Measurements from ENCODE around the gene FBXL7. TPM values are rescaled to one million over a fixed set of nuclear protein-coding genes. Genes with fewer than 3 reads are reported as not detected.

The FBXL7 gene
- total RNA-seq, 4 donors from 2014 or later, result 2.0 to 6.8 (median 3.9) TPM

DNA sequence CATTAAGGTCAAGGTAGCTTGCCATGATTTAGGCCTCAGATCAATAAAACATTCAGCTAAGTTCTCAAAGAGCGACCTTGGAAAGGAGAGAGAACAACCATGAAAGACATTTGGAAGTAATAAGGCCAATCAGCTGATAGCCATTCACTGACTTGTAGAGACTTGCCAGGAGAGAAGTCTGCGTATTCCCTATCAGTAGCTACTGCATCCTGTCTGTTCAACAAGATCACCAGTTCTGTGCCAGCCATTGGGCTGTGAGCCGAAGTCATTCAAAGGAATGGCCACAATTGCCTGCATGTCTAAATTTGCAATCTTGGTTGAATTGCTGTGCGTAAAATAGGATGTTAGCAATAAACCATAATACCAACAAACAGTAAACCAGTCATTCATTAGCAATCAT, 219.8 kb downstream of the FBXL7 start:
- no peak for TF ChIP-seq POLR2A (IDR thresholded peaks at IDR 0.05)
- TF ChIP-seq CTCF (IDR thresholded peaks at IDR 0.05), result no peak
- intact Hi-C loops (cut with DNase I; ENCODE audit: low total_unique reads), result no loop called here
- 45 to 53% methylated on average over 4 of the region's 4 CpGs for WGBS, 2 donors
- H3K4me3 ChIP-seq (ENCODE audit: low read depth, poor library complexity, severe bottlenecking), result no peak overlapping the region
- no peak for DNase-seq (ENCODE audit: low spot score in 2 of 2)

GRCh38 chr5:15720515-15720914, 220.5 kb downstream of the FBXL7 start:
- H3K4me3 ChIP-seq (ENCODE audit: low read depth, poor library complexity, severe bottlenecking), result no peak overlapping the region
- TF ChIP-seq CTCF (IDR thresholded peaks at IDR 0.05) (no peak), POLR2A (IDR thresholded peaks at IDR 0.05) (no peak)
- DNase-seq (ENCODE audit: low spot score in 2 of 2), result no peak
- intact Hi-C loops (cut with DNase I; ENCODE audit: low total_unique reads), result no loop called here

- DNase-seq (ENCODE audit: low spot score in 2 of 2), result no peak
- no peak overlapping the region for H3K4me3 ChIP-seq (ENCODE audit: low read depth, poor library complexity, severe bottlenecking)
- intact Hi-C loops (cut with DNase I; ENCODE audit: low total_unique reads), result no loop called here
- TF ChIP-seq POLR2A (IDR thresholded peaks at IDR 0.05) (no peak), CTCF (IDR thresholded peaks at IDR 0.05) (no peak)
- 81 to 83% methylated on average over 7 of the region's 7 CpGs for WGBS, 2 donors
Measured at GRCh38 chr5:15722305-15722704, 222.3 kb downstream of the FBXL7 start.

DNA sequence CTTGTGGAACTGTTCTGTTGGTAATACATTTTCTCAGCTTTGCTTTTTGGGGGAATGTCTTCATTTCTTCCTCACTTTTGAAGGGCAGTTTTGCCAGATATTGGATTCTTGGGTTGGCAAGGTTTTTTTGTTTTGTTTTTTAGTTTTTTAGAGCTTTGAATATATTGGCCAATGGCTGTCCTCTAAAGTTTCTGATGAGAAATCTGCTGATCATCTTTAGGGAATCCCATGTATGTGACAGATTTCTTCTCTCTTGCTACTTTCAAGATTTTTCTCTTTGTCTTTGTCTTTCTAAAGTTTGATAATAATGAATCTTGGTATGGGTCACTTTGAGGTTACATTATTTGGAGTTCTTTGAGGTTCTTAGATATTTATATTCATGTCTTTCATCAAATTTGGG, 227.4 kb downstream of the FBXL7 start:
- no peak for TF ChIP-seq CTCF (IDR thresholded peaks at IDR 0.05)
- TF ChIP-seq POLR2A (IDR thresholded peaks at IDR 0.05), result no peak
- no peak for DNase-seq (ENCODE audit: low spot score in 2 of 2)
- intact Hi-C loops (cut with DNase I; ENCODE audit: low total_unique reads), result no loop called here
- no peak overlapping the region for H3K4me3 ChIP-seq (ENCODE audit: low read depth, poor library complexity, severe bottlenecking)

DNA sequence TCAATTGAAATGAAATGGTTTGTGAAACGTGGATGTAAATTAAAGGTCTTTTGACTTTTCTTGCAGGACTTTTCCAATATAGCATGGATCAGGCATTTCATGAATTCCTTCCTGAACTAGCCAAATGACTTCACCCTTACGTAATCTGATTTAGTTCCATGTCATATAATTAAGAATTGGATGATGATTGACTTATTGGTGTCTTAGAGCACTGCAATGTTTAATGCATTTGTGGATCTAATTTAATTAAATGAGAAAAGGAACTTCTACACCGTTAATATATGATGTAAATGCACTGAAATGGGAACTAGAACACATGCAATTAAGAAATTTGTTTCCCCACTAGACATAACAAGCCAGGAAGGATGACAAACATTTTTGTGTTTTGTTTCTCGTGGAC, 228.8 kb downstream of the FBXL7 start:
- 58 to 78% methylated on average over 4 of the region's 4 CpGs for WGBS, 2 donors
- DNase-seq (ENCODE audit: low spot score in 2 of 2), result no peak

More for the DNA sequence above, 228.8 kb downstream of the FBXL7 start:
- TF ChIP-seq POLR2A (IDR thresholded peaks at IDR 0.05), result no peak
- no peak for TF ChIP-seq CTCF (IDR thresholded peaks at IDR 0.05)
- H3K4me3 ChIP-seq (ENCODE audit: low read depth, poor library complexity, severe bottlenecking), result no peak overlapping the region
- intact Hi-C loops (cut with DNase I; ENCODE audit: low total_unique reads), result no loop called here

Measured in lower leg skin (tissue), 4 donors.